HepG2 (cell line): ENCODE data around the gene SPAG7. TPM values are rescaled to one million over a fixed set of nuclear protein-coding genes. Genes with fewer than 3 reads are reported as not detected.
A peak's percentile ranks its signal among the peaks of the same experiment; 100 is the strongest.

Experiments used
- CSRNP2 ChIP-seq: sonication (generic); formaldehyde crosslinking; conservative IDR thresholded peaks from 2 replicates; pipeline ENCODE4 v1.8.0; 2022; ENCODE audit warnings: low read depth, missing genetic modification reagents
- HINFP ChIP-seq: sonication (generic); formaldehyde crosslinking; IDR thresholded peaks from 2 replicates; pipeline ENCODE4 v1.4.0; 2020; ENCODE audit warnings: low read depth, mild to moderate bottlenecking, missing genetic modification reagents
- KDM6A ChIP-seq: IDR thresholded peaks from 2 replicates; pipeline ENCODE4 v1.6.1; 2016; ENCODE audit warnings: low read depth
- MED1 ChIP-seq: sonication (generic); formaldehyde crosslinking; IDR thresholded peaks from 2 replicates; pipeline ENCODE4 v1.4.0; 2020; ENCODE audit warnings: missing genetic modification reagents
- MXD1 ChIP-seq: sonication (generic); formaldehyde crosslinking; IDR thresholded peaks from 2 replicates; pipeline ENCODE4 v1.4.0; 2020; ENCODE audit warnings: mild to moderate bottlenecking, missing genetic modification reagents
- NR2F2 ChIP-seq: IDR thresholded peaks from 2 replicates; pipeline ENCODE4 v1.6.1; 2012; ENCODE audit warnings: low read depth, inconsistent platforms, borderline replicate concordance
- PAWR ChIP-seq: sonication (generic); formaldehyde crosslinking; IDR thresholded peaks from 2 replicates; pipeline ENCODE4 v1.4.0; 2020; ENCODE audit warnings: missing genetic modification reagents, mild to moderate bottlenecking, borderline replicate concordance
- RXRB ChIP-seq: IDR thresholded peaks from 2 replicates; pipeline ENCODE4 v1.6.1; 2016; ENCODE audit warnings: borderline replicate concordance, missing genetic modification reagents, missing compliant biosample characterization
- ZBTB10 ChIP-seq: sonication (generic); formaldehyde crosslinking; IDR thresholded peaks from 2 replicates; pipeline ENCODE4 v1.4.0; 2020; ENCODE audit warnings: missing genetic modification reagents, borderline replicate concordance
- ZNF12 ChIP-seq: sonication (generic); formaldehyde crosslinking; IDR thresholded peaks from 2 replicates; pipeline ENCODE4 v1.5.0; 2020; ENCODE audit warnings: missing genetic modification reagents
- ZNF609 ChIP-seq: sonication (generic); formaldehyde crosslinking; IDR thresholded peaks from 2 replicates; pipeline ENCODE4 v1.4.0; 2020; ENCODE audit warnings: mild to moderate bottlenecking, missing genetic modification reagents, borderline replicate concordance
- ZNF629 ChIP-seq: sonication (generic); formaldehyde crosslinking; conservative IDR thresholded peaks from 2 replicates; pipeline ENCODE4 v1.5.0; 2020; ENCODE audit warnings: missing genetic modification reagents
- ZNF720 ChIP-seq: sonication (generic); formaldehyde crosslinking; IDR thresholded peaks from 2 replicates; pipeline ENCODE4 v1.4.0; 2020; ENCODE audit warnings: missing genetic modification reagents
- polyA plus RNA-seq, 8 experiments: library from polyadenylated mRNA; depleted of rRNA in 3 of 8; stranded (reverse) in 7 of 8; unstranded in 1 of 8; fragments of >200 nt; fragmentation: Illumina TruSeq in 4 of 8; extraction: Trizol in 4 of 8; gene quantifications; 2 replicates each; pipeline versions ENCODE4 v1.2.1 to v1.2.3, GENCODE V29; 2011 to 2016; ENCODE audit warnings: low read depth in 4 of 8, missing spikeins in 1 of 8, mixed read lengths in 1 of 8; ENCODE audit not compliant: insufficient read depth in 1 of 8
- total RNA-seq, 5 experiments: library from RNA; depleted of rRNA; stranded (reverse); fragments of >200 nt; fragmentation: Illumina TruSeq; extraction: Trizol; gene quantifications; 2 replicates each; pipeline ENCODE4 v1.2.3, GENCODE V29; 2016; ENCODE audit warnings: low read depth in 1 of 5

SPAG7 gene
- total and polyA plus RNA-seq, 2 of the 13 experiments (the other 11 are each of a cell fraction or from before 2014, with no cell fraction given) = 51.0 to 59.0 TPM

GRCh38 chr17:4997302-4998026 is 29.8 kb upstream of the SPAG7 start, which contains the start of the genes INCA1 and KIF1C (continued):
- TF ChIP-seq MED1 (CRISPR knock-in tag) (peak; percentile 65; the same call in 1 of the 2 replicates), HINFP (CRISPR knock-in tag) (no peak), PAWR (CRISPR knock-in tag) (no peak), NR2F2 (no peak), ZBTB10 (CRISPR knock-in tag) (0 out of 2 replicates have a peak, but pooled peaks have one; percentile 16), ZNF609 (no peak), RXRB (CRISPR knock-in tag) (peak; percentile 35; the same call in 1 of the 2 replicates), ZNF12 (CRISPR knock-in tag) (no peak), MXD1 (CRISPR knock-in tag) (peak; percentile 67; the same call in 1 of the 2 replicates), ZNF720 (CRISPR knock-in tag) (no peak), ZNF629 (CRISPR knock-in tag) (no peak), KDM6A (CRISPR knock-in tag) (no peak), CSRNP2 (CRISPR knock-in tag) (no peak)
- TF ChIP-seq, all 625 proteins: peak for 163
